ENCODE results near the gene ABCB11. TPM values are rescaled to one million over a fixed set of nuclear protein-coding genes. Genes with fewer than 3 reads are reported as not detected.
"Not testable (repeated sequence)": the region's sequence is repeated elsewhere in the genome, so short reads cannot be mapped to it uniquely, and the experiment has no call there.

Gene ABCB11
- total and polyA plus RNA-seq, 9 of the 15 experiments (the other 6 are each of a cell fraction or from before 2014, with no cell fraction given), result 0.04 to 0.51 (median 0.10) TPM; not detected in 1

DNA sequence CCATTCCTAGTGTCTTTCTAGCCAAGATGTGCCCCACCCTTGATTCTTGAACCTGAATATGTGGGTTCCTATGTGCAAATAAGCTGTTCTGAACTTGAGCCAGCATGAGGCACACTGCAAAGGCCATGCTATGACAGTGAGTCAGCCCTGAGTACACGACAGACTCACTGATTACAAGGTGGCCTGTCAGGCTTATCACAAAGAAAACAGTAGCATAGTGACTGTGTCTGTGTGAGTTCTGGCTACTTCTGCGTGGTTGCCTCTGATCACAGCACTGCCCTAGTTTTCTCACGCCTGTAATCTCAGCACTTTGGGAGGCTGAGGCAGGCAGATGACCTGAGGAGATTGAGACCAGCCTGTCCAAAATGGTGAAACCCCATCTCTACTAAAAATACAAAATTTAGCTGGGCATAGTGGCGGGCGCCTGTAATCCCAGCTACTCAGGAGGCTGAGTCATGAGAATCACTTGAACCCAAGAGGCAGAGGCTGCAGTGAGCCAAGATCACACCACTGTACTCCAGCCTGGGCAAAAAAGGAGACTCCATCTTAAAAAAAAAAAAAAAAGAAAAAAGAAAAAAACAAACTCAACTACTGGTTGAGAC is 18.8 kb downstream of the ABCB11 start (continued):
- peak; percentile 98 for TF ChIP-seq TEAD4 (IDR thresholded peaks at IDR 0.05; ENCODE audit: low read length)
- not testable (repeated sequence) for TF ChIP-seq TEAD4 (CRISPR knock-in tag; IDR thresholded peaks at IDR 0.05; ENCODE audit: borderline replicate concordance)
- TF ChIP-seq STAT5A (IDR thresholded peaks at IDR 0.05; ENCODE audit: borderline replicate concordance, low read length), result peak; percentile 96
- peak; percentile 87 for TF ChIP-seq PHB2 (IDR thresholded peaks at IDR 0.05; ENCODE audit: low read depth)
- TF ChIP-seq DPF2 (IDR thresholded peaks at IDR 0.05), result peak; percentile 99
- peak in 1 of 2 experiments; percentile 94; a peak in 2 of 3 replicates for TF ChIP-seq CBX3 (IDR thresholded peaks at IDR 0.05; ENCODE audit: borderline replicate concordance in 1 of 2, low read length in 2 of 2)
- TF ChIP-seq, protein P1, sequence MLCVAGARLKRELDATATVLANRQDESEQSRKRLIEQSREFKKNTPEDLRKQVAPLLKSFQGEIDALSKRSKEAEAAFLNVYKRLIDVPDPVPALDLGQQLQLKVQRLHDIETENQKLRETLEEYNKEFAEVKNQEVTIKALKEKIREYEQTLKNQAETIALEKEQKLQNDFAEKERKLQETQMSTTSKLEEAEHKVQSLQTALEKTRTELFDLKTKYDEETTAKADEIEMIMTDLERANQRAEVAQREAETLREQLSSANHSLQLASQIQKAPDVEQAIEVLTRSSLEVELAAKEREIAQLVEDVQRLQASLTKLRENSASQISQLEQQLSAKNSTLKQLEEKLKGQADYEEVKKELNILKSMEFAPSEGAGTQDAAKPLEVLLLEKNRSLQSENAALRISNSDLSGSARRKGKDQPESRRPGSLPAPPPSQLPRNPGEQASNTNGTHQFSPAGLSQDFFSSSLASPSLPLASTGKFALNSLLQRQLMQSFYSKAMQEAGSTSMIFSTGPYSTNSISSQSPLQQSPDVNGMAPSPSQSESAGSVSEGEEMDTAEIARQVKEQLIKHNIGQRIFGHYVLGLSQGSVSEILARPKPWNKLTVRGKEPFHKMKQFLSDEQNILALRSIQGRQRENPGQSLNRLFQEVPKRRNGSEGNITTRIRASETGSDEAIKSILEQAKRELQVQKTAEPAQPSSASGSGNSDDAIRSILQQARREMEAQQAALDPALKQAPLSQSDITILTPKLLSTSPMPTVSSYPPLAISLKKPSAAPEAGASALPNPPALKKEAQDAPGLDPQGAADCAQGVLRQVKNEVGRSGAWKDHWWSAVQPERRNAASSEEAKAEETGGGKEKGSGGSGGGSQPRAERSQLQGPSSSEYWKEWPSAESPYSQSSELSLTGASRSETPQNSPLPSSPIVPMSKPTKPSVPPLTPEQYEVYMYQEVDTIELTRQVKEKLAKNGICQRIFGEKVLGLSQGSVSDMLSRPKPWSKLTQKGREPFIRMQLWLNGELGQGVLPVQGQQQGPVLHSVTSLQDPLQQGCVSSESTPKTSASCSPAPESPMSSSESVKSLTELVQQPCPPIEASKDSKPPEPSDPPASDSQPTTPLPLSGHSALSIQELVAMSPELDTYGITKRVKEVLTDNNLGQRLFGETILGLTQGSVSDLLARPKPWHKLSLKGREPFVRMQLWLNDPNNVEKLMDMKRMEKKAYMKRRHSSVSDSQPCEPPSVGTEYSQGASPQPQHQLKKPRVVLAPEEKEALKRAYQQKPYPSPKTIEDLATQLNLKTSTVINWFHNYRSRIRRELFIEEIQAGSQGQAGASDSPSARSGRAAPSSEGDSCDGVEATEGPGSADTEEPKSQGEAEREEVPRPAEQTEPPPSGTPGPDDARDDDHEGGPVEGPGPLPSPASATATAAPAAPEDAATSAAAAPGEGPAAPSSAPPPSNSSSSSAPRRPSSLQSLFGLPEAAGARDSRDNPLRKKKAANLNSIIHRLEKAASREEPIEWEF (CRISPR knock-in tag; IDR thresholded peaks at IDR 0.05), result 0 out of 2 replicates have a peak, but pooled peaks have one; percentile 28
- peak; percentile 47; the same call in 1 of the 2 replicates for TF ChIP-seq ZNF12 (CRISPR knock-in tag; IDR thresholded peaks at IDR 0.05)
- TF ChIP-seq, protein P2, sequence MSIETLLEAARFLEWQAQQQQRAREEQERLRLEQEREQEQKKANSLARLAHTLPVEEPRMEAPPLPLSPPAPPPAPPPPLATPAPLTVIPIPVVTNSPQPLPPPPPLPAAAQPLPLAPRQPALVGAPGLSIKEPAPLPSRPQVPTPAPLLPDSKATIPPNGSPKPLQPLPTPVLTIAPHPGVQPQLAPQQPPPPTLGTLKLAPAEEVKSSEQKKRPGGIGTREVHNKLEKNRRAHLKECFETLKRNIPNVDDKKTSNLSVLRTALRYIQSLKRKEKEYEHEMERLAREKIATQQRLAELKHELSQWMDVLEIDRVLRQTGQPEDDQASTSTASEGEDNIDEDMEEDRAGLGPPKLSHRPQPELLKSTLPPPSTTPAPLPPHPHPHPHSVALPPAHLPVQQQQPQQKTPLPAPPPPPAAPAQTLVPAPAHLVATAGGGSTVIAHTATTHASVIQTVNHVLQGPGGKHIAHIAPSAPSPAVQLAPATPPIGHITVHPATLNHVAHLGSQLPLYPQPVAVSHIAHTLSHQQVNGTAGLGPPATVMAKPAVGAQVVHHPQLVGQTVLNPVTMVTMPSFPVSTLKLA (conservative IDR thresholded peaks at IDR 0.05), result peak; percentile 41 to 88; a peak in 3 of 4 replicates
- TF ChIP-seq NCOR1 (IDR thresholded peaks at IDR 0.05), result peak; percentile 99
- TF ChIP-seq KHSRP (IDR thresholded peaks at IDR 0.05), result peak; percentile 71; the same call in 1 of the 2 replicates
